ENCODE results near the gene PTPRM. TPM values are rescaled to one million over a fixed set of nuclear protein-coding genes. Genes with fewer than 3 reads are reported as not detected.

Gene PTPRM
- total and polyA plus RNA-seq, 2 of the 8 experiments (the other 6 are each of a cell fraction or from before 2014, with no cell fraction given) = 4.1 to 7.0 TPM

DNA sequence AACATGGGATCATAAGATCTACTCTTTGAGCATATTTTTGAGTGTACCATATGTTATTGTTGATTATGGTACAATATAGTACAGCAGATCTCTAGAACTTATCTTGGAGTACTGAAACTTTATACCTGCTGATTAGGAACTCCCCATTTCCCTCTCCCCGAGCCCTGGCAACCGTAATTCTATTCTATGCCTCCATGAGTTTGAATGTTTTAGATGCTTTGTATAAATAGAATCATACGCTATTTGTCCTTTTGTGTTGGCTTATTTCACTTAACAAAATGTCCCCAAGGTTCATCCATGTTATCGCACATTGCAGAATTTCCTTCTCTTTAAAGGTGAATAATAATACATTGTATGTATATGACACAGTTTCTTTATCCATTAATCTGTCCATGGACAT is 117.2 kb downstream of the PTPRM start:
- Histone ChIP-seq H2BK20ac (ENCODE audit: low read length) (no peak overlapping the region), H3K27ac (ENCODE audit: low read depth, low read length) (no peak overlapping the region), H4K5ac (ENCODE audit: insufficient read length, low read depth, low read length) (no peak overlapping the region), H3K4me2 (ENCODE audit: insufficient read depth in 1 of 2, low read depth in 2 of 2, low read length in 2 of 2) (no peak overlapping the region), H3K56ac (replicated peaks; ENCODE audit: insufficient read length, low read depth, low read length) (no peak overlapping the region), H3K4ac (replicated peaks; ENCODE audit: insufficient read length, low read depth, low read length) (no peak overlapping the region), H3K18ac (ENCODE audit: extremely low read depth, low read length) (no peak overlapping the region), H2BK120ac (replicated peaks; ENCODE audit: low read depth, low read length) (no peak overlapping the region), H2AFZ (ENCODE audit: low read length) (no peak overlapping the region), H3K14ac (ENCODE audit: insufficient read length) (no peak overlapping the region), H3K36me3 (ENCODE audit: control insufficient read depth in 2 of 4, insufficient read depth in 4 of 4, low read length in 3 of 4) (no peaks in the 10 kb centered on the region), H3K79me2 (ENCODE audit: control insufficient read depth in 1 of 2, insufficient read depth in 2 of 2, low read length in 2 of 2) (no peaks in the 10 kb centered on the region), H2BK15ac (ENCODE audit: low read length) (no peak overlapping the region), H3K23me2 (ENCODE audit: low read depth, low read length) (no peaks in the 10 kb centered on the region), H3K4me1 (replicated peaks in 1 of 4; ENCODE audit: control insufficient read depth in 3 of 4, insufficient read depth in 4 of 4, low read length in 3 of 4) (peaks cover 0 to 4% (median under 1%) of the 10 kb centered on the region in 4 experiments; a peak in 2 of 7 replicates), H3K9ac (replicated peaks in 1 of 4; ENCODE audit: extremely low read depth in 1 of 4, low read depth in 3 of 4, low read length in 3 of 4) (no peak overlapping the region), H3K9me3 (ENCODE audit: insufficient read depth in 2 of 2, low read depth in 1 of 2, low read length in 1 of 2) (no peaks in the 10 kb centered on the region), H3K23ac (ENCODE audit: insufficient read length) (no peak overlapping the region), H4K20me1 (replicated peaks in 1 of 2; ENCODE audit: control insufficient read depth in 1 of 2, insufficient read depth in 2 of 2, low read length in 2 of 2) (no peaks in the 10 kb centered on the region), H4K8ac (ENCODE audit: extremely low read depth, insufficient read depth, low read length) (no peak overlapping the region), H3K4me3 (ENCODE audit: extremely low read depth in 1 of 4, insufficient read depth in 2 of 4, low read depth in 3 of 4, low read length in 4 of 4) (no peak overlapping the region), H2BK12ac (ENCODE audit: low read depth, low read length) (no peak overlapping the region), H2BK5ac (ENCODE audit: low read depth, low read length) (no peak overlapping the region), H4K91ac (replicated peaks; ENCODE audit: insufficient read length, low read length) (no peak overlapping the region), H2AK5ac (ENCODE audit: low read depth, low read length) (no peak overlapping the region), H3K79me1 (ENCODE audit: low read depth, low read length) (no peaks in the 10 kb centered on the region; the same call in 1 of the 2 replicates), H3K27me3 (replicated peaks in 1 of 4; ENCODE audit: control insufficient read depth in 3 of 4, extremely low read depth in 1 of 4, insufficient read depth in 3 of 4, low read length in 3 of 4) (no peaks in the 10 kb centered on the region)
- no peak for FAIRE-seq
- CTCF ChIA-PET (ENCODE audit: partially characterized antibody) = interaction anchor here (1.1 kb wide), 1 partner anchor 15 kb away, joined by 3 read pairs; no protein-coding TSS in a partner anchor
- POLR2A ChIA-PET (ENCODE audit: partially characterized antibody) = no interaction called here
- 88% methylated on average over 4 of the region's 4 CpGs; no CpG with 5 or more reads in 1 of the 2 experiments for WGBS, 2 experiments (ENCODE audit: extremely low coverage in 1 of 2, insufficient coverage in 1 of 2, insufficient read length in 1 of 2, insufficient replicate concordance in 2 of 2, low coverage in 1 of 2, low lambda C conversion rate in 2 of 2, missing lambda C conversion rate in 1 of 2)
- no peak for DNase-seq (ENCODE audit: low read depth in 1 of 2, low spot score in 2 of 2)
- TF ChIP-seq TCF12 (IDR thresholded peaks at IDR 0.05; ENCODE audit: low read depth, low read length) = no peak
